Measurements from ENCODE around the gene GFPT1.
"Not testable (repeated sequence)": the region's sequence is repeated elsewhere in the genome, so short reads cannot be mapped to it uniquely, and the experiment has no call there.

The GFPT1 gene

DNA sequence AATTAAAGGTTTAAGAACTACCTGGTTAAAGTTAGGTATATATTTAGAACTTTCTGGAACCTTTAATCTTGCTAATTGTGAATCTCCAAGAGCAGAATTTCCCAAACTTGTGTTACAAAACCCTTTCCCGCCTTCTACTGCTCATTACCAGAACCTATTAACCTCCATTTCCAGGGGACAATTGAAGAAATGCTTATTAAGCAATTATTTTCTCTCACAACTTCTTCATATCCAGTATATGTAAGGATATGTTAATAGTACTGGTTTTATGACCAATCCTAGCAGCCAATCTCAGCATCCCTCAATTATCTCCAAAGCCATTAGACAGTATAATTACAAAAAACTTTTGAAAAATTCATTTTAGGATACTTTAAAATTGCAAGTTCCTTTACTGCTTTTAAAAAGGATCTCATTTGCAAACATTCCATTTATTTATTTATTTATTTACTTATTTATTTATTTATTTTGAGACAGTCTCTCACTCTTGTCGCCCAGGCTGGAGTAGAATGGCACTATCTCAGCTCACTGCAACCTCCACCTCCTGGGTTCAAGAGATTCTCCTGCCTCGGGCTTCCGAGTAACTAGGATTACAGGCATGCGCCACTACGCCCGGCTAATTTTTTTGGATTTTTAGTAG lies 3.7 kb downstream of the GFPT1 start:
- DNase-seq, result no peak

DNA sequence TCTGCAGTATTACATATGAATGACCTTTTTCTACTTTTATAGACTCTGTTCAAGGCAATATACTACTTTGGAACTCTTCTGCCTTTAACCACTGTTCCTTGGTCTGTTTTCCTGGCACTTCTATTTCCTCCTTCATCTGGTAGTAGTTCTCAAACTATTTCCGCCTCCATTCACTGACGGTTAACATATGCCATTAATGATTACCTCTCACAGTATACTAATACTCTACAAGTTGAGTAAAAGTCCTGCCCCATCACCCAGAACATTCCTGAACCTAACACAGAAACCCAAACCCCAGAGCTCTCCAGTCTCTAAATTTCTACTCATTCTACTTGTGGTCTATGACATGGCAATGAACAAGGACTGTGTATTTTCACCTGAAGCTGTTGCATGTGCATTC lies 4.5 kb downstream of the GFPT1 start:
- DNase-seq, result no peak

DNA sequence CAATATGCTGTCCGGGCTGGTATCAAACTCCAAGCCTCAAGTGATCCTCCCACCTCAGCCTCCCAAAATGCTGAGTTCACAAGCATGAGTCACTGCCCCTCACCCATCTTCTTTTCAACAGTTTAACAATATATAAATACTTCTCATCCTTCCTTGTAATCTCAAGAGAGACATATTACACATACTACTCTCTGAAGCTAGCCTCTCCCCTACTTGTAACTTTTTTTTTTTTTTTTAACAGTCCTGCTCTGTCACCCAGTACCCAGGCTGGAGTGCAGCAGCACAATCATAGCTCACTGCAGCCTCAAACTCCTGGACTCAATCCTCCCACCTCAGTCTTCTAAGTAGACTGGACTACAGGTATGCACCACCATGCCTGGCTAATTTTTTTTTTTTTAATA lies 5.7 kb downstream of the GFPT1 start:
- no peak for DNase-seq

DNA sequence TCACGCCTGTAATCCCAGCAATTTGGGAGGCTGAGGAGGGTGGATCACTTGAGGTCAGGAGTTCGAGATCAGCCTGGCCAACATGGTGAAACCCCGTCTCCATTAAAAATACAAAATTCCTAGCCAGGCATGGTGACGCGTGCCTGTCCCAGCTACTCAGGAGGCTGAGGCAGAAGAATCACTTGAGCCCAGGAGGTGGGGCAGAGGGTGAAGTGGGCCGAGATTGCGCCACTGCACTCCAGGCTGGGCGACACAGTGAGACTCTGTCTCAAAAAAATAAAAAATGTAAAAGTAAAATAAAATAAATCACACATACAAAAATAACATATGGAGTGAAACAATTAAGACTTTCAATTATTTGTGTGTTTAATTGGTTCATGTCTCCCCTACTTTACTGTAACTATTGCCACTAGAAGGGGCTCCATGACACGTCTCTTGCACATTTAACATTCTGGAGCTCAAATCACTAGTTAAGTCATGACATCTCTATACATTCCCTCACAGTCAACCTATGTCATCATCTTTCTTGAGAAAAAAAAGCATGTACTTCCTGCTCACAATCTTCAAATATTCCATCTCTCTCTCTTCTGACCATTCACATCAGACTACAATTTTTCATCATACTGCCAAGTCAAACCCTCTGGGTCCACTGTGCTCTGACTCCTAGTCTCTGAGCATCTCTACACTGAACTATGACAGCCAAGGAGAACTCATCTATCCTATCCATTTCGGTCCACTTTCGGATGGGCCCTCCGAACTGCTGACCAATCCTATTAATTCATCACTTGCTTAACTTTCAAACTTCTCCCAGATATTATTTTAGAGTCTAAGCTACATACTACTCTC lies 6.7 kb downstream of the GFPT1 start:
- no peak for DNase-seq

DNA sequence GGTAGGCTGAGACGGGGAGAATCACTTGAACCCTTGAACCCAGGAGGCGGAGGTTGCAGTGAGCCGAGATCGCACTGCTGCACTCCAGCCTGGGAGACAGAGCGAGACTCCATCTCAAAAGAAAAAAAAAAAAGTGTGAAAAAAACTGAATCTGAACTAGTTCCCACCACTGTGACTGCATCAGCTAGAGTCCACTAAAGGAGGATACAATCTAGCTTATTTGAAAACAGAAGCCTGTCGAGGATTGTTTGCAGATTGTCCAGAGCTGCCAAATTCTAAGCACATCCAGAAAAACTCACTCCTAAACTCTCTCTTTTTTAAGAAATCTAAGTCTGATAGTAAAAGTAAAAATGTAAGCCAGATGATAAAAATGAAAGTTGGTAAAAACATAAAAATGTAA lies 10.6 kb downstream of the GFPT1 start:
- no peak for DNase-seq

DNA sequence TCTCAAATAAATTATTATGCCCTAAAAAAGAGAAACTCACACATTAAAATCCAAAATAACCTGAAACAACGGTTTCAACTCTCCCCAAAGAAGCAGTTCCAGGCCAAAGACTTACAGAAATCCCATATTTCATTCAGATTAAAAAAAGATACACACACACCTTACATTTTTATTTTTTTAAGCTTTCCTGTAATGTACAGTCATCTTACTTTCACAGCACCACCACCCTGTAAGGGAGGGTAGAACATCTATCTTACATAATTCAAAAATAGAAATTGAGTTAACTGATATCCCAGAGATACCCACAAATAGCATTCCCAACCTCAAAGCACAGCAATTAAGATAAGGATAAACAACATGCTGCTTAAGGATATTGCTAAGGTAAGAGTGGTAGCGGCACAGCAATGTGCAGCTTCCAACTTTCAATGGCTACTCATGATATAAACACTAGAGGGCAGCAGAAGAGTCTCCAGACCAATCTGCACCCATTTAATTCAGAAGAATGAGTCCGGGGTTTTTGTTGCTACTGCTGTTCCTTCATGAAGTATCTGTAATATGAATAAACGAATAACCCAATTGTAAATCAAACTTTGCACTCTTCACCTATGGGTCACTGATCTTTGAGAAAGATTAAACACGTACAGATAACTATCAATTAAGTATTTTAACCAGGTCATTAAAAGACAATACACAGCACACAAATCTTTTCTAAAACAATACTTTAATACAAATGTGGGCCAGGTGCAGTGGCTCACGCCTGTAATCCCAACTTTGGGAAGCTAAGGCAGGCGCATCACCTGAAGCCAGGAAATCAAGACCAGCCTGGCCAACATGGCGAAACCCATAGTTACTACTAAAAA lies 11.3 kb downstream of the GFPT1 start:
- no peak for DNase-seq

DNA sequence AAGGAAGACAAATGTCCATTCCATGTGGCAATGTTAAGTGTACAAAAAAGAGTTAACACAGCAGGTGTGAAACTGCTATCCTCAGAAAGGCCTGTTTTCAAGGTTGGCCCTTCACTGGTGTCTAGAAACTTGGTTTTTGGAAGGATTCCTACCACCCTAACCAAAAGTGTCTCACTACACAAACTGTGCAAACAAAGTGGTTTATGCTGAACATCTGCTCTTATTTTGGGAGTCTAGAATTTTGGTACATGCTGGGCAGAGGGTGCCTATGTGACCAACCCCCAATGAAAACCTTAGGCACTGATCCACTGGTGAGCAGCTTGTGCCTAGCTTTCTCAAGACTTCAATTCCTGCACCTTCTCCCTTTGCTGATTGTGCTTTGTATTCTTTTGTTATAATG lies 14.3 kb downstream of the GFPT1 start:
- no peak for DNase-seq

DNA sequence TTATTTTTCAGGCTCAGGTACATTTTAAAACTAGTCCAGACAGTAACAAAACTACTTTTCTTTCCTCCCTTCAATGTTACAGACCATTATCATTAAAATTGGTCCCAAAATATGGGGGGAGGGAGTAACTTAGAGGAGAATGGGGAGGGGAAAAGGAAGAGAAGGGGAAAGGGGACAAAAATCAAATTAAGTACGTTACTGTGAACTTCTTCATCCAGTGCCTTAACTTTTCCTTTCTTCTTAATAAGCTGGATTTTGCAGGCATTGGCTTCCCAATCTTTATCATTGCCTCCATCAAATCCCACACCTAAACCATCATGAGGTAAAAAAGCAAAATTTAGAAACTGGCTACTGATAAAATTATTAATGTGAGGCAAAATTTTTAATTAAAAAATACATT lies 17.2 kb downstream of the GFPT1 start:
- DNase-seq, result no peak

DNA sequence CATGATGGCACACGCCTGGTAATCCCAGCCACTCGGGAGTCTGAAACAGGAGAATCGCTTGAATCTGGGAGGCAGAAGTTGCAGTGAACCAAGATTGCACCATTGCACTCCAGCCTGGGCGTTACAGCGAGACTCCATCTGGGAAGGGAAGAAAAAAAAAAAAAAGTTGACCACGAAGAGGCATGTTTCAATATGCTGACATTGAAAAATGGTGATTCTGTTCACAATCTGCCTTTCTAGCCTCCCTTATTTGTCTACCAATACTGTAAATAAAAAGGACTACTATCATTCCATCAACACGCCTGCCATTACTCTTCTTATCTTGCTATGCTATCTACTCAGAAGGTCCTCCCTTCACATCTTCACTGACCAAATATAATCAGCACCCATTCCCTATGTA lies 18.4 kb downstream of the GFPT1 start:
- no peak for DNase-seq

DNA sequence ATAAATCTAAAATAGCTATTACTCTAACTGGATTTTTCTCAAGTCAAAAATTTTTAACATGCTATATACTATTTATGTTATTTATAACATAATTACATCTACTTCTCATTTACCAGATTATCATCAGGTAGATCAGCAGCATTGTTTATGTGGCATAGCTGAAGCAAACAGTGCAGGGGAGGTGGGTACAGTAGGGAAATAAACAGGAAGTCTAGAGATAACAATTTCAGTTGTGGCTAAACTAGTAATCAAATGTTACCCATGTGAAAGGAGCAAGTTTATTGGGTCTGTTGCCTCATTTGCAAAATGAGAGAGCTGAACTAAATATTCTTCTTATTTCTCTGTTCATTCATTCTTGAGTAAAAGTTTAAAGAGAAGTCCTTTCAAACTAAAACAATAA lies 27.7 kb downstream of the GFPT1 start:
- DNase-seq, result no peak

DNA sequence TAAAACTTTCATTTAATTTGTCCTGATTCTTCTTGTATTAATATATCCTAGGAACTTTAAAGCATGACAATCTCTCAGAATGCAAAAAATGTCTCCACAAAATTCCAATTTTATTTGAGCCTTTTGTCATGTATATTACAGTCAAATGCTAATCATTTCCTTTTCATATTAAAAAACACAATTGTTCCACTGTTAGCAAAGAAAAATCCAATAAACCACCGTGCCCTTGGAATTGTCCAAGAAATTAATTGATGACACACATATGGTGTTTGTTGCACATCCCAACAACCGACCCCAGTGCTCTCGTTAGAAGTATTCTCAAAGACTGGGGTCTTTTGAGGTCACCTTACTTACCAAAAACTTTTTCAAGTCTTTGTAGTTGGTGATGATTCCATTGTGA lies 28.1 kb downstream of the GFPT1 start:
- no peak for DNase-seq

DNA sequence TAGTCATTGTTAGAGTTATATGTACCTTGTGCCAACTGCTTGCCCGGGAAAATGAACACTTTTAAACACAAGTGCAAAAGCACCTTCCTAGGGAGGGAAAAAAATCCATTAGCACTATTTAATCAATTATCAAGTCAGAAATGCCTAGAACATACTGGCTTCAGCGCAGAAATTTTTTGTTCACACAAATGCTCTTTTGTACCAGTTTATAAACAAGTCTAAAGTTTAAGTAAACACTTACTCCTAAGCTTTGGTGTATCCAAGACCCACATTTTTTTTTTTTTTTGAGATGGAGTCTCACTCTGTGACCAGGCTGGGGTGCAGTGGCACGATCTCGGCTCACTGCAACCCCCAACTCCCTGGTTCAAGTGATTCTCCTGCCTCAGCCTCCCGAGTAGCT lies 30.6 kb downstream of the GFPT1 start:
- no peak for DNase-seq

DNA sequence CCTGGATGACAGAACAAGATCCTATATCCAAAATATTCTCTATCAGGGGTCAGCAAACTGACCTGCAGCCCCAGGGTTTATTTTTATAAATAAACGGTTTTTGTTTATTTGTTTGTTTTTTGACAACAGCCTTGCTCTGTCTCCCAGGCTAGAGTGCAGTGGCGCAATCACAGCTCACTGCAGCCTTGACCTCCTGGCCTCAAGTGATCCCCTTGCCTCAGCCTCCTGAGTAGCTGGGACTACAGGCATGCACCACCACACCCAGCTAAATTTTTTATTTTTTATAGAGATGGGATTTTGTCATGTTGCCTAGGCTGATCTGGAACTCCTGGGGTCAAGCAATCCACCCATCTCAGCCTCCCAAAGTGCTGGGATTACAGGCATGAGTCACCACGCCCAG lies 32.1 kb downstream of the GFPT1 start:
- not testable (repeated sequence) for DNase-seq

DNA sequence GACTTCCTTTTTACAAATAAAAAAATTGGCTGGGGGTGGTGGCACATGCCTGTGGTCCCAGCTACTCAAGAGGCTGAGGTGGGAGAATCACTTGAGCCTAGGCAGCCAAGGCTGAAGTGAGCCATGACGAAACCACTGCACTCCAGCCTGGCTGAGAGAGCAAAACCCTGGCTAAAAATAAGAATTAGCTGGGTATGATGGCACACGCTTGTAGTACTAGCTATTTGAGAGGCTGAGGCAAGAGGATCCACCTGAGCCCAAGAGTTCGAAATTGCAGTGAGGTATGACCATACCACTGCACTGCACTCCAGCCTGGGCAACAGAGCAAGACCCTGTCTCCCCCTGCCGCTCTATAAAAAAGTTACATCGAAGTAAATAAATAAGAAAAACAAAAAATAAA lies 33.7 kb downstream of the GFPT1 start:
- no peak for DNase-seq

DNA sequence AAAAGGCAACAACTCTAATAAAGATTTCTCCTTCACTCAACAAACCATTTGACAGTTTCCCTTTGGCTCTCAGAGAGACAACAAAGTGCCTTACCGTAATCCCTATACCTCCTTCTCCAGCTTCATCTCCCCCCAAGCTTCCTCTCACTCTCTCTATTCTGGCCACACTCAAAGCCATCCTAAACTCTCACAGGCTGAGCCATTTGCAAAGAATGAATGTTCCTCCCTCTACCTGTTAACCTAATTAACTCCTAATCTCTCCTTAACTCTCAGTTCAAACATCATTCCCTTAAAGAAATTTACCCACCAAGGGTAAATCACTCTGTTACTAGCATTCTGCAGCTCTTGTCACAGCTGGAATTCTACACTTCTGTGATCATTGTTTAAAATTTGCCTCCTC lies 38.2 kb downstream of the GFPT1 start:
- no peak for DNase-seq

DNA sequence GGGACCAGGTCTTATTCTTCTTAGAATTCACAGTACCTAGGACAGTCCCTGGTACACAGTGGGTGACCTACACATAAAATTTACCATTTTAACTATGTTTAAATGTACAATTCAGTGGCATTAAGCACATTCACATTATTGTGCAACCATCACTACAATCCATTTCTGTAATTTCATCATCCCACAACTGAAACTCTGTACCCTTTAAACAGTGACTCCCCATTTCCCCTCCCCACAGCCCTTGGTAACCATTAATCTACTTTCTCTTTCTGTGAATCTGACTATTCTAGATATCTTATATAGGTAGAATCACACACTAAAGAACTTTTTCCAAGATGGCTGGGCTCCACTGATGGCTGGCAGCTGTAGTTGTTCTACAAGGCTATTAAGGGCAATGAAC lies 41.6 kb downstream of the GFPT1 start:
- no peak for DNase-seq

DNA sequence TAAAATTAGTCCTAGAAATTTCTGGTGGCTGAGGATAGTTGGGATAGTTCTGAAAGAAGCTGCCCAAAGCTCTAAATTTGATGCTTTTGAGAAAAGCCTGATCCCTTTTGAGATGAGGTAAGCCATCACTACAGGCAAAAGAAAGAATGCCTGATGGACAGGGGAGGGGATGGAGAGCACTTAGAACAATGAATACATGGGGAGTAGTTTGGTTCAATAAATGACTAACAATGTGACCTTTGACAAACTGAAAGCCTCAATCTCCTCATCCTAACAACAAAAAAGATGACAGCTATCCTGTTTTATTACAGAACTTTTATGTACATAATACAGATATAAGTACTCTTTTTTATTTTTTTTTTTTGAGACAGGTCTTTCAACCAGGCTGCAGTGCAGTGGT lies 42.7 kb downstream of the GFPT1 start:
- DNase-seq, result no peak

DNA sequence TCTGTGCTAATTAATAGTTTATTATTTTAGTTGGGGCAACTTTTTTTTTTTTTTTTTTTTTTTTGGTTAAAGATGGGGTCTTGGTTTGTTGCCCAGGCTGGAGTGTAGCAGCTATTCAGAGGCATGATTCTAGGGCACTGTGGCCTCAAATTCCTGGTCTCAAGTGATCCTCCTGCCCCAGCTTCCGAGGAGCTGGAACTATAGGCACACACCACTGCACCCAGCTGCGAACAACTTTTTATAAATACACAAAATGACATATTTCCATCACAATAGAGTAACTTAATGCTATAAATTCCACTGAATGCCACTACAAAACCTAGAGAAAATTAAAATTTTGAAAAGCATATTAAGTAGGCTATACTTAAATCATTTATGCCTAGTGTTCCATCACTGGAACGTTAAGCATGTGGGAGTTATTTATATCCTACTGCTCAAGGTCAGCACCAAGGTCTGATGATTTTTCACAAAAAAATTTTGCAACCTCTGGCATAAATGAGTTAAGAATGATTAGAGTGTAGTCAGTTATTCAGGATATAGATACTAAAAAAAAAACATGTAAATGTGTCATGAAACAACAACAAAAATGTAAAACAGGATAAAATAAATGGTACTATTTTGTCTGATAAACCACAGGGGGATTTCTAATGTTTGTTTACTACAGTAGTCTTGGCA lies 46.8 kb downstream of the GFPT1 start:
- DNase-seq, result no peak

DNA sequence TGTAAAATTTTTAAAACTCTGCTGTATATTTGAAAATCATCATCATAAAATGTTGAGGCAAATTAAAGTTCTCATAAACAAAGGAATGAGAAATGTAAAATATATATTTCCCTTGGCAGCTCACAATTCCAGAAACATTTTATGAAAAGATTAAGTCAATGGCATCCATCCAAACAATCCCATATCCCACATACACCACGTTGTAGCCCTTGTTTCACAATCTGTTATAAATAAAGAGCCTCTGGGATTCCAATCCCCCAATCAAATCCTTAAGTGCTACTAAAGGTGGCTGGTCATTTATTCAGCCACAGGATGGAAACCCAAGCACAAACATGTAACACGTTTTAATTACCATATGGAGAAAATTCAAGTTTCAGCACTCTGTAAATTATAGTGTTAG lies 51.7 kb downstream of the GFPT1 start:
- no peak for DNase-seq

DNA sequence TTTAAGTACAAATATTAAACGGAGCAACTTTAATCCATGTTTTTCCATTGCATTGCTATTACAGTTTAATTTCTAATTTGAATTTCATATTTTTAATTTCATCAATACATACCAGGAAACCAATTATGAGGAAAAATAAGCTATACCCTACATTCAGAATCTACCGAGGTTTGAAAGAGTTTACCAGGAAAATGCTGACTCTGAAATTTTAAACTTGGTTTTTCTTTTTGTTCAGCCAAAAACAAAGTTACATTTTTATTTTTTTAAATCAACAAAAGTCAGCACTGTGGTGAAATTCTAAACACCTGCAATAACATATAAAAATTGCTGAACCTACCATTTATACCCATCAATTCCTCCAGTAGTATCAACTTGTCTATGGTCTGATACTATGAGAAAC lies 53.7 kb downstream of the GFPT1 start:
- no peak for DNase-seq

DNA sequence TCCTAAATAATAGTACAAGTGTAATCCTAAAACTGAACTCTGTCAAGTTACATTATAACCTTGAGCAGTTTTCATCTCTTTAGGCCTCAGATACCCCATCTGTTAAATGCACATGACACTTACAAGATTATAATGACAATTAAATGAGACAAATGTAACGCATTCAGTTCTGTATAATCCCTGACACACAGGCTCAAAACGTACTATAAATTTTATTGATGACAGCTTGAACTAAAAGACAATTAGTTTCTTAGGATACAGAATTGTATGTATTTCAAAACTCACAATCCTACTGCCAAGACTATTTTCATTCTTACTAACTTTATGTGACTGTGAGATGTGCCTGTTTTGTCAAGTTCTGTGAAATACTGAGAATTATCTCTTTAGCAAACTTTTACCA lies 56.2 kb downstream of the GFPT1 start:
- DNase-seq, result no peak

DNA sequence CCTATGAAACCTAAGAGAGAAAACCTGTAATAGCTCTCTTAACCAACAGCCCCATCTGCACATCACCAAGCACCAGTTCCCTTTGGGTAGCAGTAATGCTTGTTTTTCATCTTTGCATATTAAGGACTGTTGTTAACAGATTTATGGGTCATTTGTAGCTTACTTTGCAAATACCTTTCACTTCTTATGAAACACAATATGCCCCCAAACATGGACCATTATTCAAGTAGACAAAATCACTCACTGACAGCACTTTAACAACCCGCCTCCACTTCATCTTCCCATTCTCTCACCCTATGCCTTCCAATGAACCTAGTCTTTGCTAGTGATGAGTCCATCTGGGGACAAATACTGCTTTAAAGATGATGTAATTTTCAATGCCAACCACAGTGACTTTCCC lies 64.4 kb downstream of the GFPT1 start:
- DNase-seq, result no peak

DNA sequence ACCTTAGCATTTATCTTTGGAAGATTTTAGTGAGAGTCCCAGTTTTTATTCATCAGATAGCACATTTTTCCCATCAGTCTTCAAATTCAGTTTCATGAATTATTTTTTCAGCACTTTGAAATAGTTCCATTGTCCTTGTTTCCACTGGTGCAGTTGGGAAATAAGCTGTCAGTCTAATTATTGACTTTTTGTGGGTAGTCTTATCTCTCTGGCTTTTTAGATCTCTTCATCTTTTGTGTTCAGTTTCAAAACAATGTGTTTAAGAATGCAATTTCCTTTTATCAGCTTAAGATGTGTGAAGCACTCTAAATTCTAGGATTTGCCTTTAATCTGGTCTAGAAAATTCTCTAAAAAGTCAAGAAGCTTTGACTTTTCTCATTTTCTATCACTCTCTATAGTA lies 70.5 kb downstream of the GFPT1 start:
- no peak for DNase-seq
